Hepatocyte (in vitro differentiated cells): ENCODE measurements around the gene RNF217.

Experiments used
- CTCF ChIP-seq: fragments of 200-600 bp; sonication (generic); IDR thresholded peaks from 2 replicates; pipeline ENCODE4 v1.5.1; 2016; ENCODE audit warnings: antibody characterized with exemption, mild to moderate bottlenecking; ENCODE audit not compliant: poor library complexity
- EZH2phosphoT487 ChIP-seq: fragments of 200-600 bp; sonication (generic); IDR thresholded peaks from one replicate; pipeline ENCODE4 v1.6.1; 2018; ENCODE audit warnings: antibody characterized with exemption, mild to moderate bottlenecking, low read depth, moderate library complexity; ENCODE audit not compliant: unreplicated experiment, severe bottlenecking

- no peak for TF ChIP-seq CTCF
- no peak for TF ChIP-seq EZH2phosphoT487
Observed at GRCh38 chr6:125102411-125102810, 140.2 kb downstream of the RNF217 start.
